Trophoblast cell (in vitro differentiated cells and primary cell): ENCODE data around the gene PRR33.

ENCODE experiments used
- DNase-seq, 2 donors: peaks; one replicate each; pipeline ENCODE4 v3.0.0-alpha.2; 2016
- H2AFZ ChIP-seq: 2 replicates; pipeline ENCODE4 v1.6.1; 2013; ENCODE audit warnings: low read length, moderate library complexity, mild to moderate bottlenecking; ENCODE audit not compliant: insufficient read depth, poor library complexity
- H2AK5ac ChIP-seq: 2 replicates; pipeline ENCODE4 v1.6.1; 2013; ENCODE audit warnings: mild to moderate bottlenecking, low read length
- H2BK120ac ChIP-seq: 2 replicates; pipeline ENCODE4 v1.6.1; 2013; ENCODE audit warnings: low read length, mild to moderate bottlenecking, moderate library complexity; ENCODE audit not compliant: insufficient read depth, poor library complexity
- H2BK12ac ChIP-seq: 2 replicates; pipeline ENCODE4 v1.6.1; 2013; ENCODE audit warnings: mild to moderate bottlenecking, low read length, moderate library complexity
- H2BK5ac ChIP-seq: 2 replicates; pipeline ENCODE4 v1.6.1; 2013; ENCODE audit warnings: low read length, low read depth, moderate library complexity, mild to moderate bottlenecking; ENCODE audit not compliant: poor library complexity
- H3K14ac ChIP-seq: 2 replicates; pipeline ENCODE4 v1.6.1; 2013; ENCODE audit warnings: mild to moderate bottlenecking, low read length
- H3K18ac ChIP-seq: 2 replicates; pipeline ENCODE4 v1.6.1; 2013; ENCODE audit warnings: mild to moderate bottlenecking, low read length
- H3K23ac ChIP-seq: 2 replicates; pipeline ENCODE4 v1.6.1; 2013; ENCODE audit warnings: low read length
- H3K27ac ChIP-seq: 2 replicates; pipeline ENCODE4 v1.5.1; 2013; ENCODE audit warnings: low read depth, mild to moderate bottlenecking, inconsistent platforms, low read length, moderate library complexity
- H3K27me3 ChIP-seq: 2 replicates; pipeline ENCODE4 v1.6.1; 2013; ENCODE audit warnings: inconsistent platforms, mild to moderate bottlenecking, low read length, moderate library complexity; ENCODE audit not compliant: insufficient read depth
- H3K36me3 ChIP-seq, 2 experiments: 1 replicate in 1 of 2; 2 replicates in 1 of 2; pipeline ENCODE4 v1.6.1; 2013; ENCODE audit warnings: low read length in 2 of 2, mild to moderate bottlenecking in 2 of 2, moderate library complexity in 1 of 2; ENCODE audit not compliant: insufficient read depth in 2 of 2, control insufficient read depth in 1 of 2
- H3K4ac ChIP-seq: 2 replicates; pipeline ENCODE4 v1.6.1; 2013; ENCODE audit warnings: low read depth, mild to moderate bottlenecking, low read length, moderate library complexity
- H3K4me1 ChIP-seq, 2 experiments: 1 replicate in 1 of 2; 2 replicates in 1 of 2; pipeline ENCODE4 v1.6.1; 2013; ENCODE audit warnings: low read length in 2 of 2, mild to moderate bottlenecking in 2 of 2, moderate library complexity in 1 of 2; ENCODE audit not compliant: insufficient read depth in 2 of 2, control insufficient read depth in 1 of 2
- H3K4me2 ChIP-seq: 2 replicates; pipeline ENCODE4 v1.6.1; 2013; ENCODE audit warnings: inconsistent platforms, mild to moderate bottlenecking, low read length, moderate library complexity
- H3K4me3 ChIP-seq: 2 replicates; pipeline ENCODE4 v1.5.1; 2013; ENCODE audit warnings: mild to moderate bottlenecking, low read depth, low read length, inconsistent platforms
- H3K79me1 ChIP-seq: one replicate; pipeline ENCODE4 v1.6.1; 2013; ENCODE audit warnings: low read length
- H3K79me2 ChIP-seq: 2 replicates; pipeline ENCODE4 v1.6.1; 2013; ENCODE audit warnings: low read length, mild to moderate bottlenecking; ENCODE audit not compliant: control insufficient read depth, insufficient read depth, poor library complexity
- H3K9ac ChIP-seq: 2 replicates; pipeline ENCODE4 v1.6.1; 2013; ENCODE audit warnings: mild to moderate bottlenecking, low read length
- H3K9me3 ChIP-seq: 2 replicates; pipeline ENCODE4 v1.6.1; 2013; ENCODE audit warnings: low read depth, mild to moderate bottlenecking, control low read depth, inconsistent platforms, low read length; ENCODE audit not compliant: insufficient read depth
- H4K12ac ChIP-seq: 2 replicates; pipeline ENCODE4 v1.6.1; 2013; ENCODE audit warnings: low read depth, mild to moderate bottlenecking, low read length, moderate library complexity
- H4K8ac ChIP-seq: 2 replicates; pipeline ENCODE4 v1.6.1; 2013; ENCODE audit warnings: low read depth, mild to moderate bottlenecking, low read length, moderate library complexity
- H4K91ac ChIP-seq: one replicate; pipeline ENCODE4 v1.6.1; 2013; ENCODE audit warnings: low read depth, mild to moderate bottlenecking, low read length, moderate library complexity
- WGBS: extraction: QIAGEN DNeasy Blood & Tissue Kit; methylation state at CpG from one replicate; pipeline ENCODE4 v1.1.7; 2013; ENCODE audit warnings: missing lambda C conversion rate; ENCODE audit not compliant: insufficient read length, insufficient coverage; ENCODE audit errors: extremely low coverage; 5-methylcytosine and 5-hydroxymethylcytosine counted together

PRR33 gene

GRCh38 chr11:1847926-1848639, 43.6 kb downstream of the PRR33 start:
- H3K18ac ChIP-seq, result no peak overlapping the region
- no peak overlapping the region for H3K23ac ChIP-seq
- no peak overlapping the region for H3K4me3 ChIP-seq
- H3K4ac ChIP-seq, result no peak overlapping the region
- no peak overlapping the region for H4K8ac ChIP-seq
- H3K9ac ChIP-seq, result no peak overlapping the region
- no peak overlapping the region for H2AK5ac ChIP-seq
- no peak overlapping the region for H2BK5ac ChIP-seq
- H3K27me3 ChIP-seq, result no peaks in the 10 kb centered on the region
- H3K36me3 ChIP-seq, result no peaks in the 10 kb centered on the region
- no peaks in the 10 kb centered on the region for H3K79me2 ChIP-seq
- H3K79me1 ChIP-seq, result peaks cover 2% of the 10 kb centered on the region
- H3K27ac ChIP-seq, result no peak overlapping the region
- H4K91ac ChIP-seq, result peak overlapping the region; percentile 33
- DNase-seq, result no peak
- no peak overlapping the region for H4K12ac ChIP-seq
- H3K14ac ChIP-seq, result no peak overlapping the region
- no peak overlapping the region for H2AFZ ChIP-seq
- no peak overlapping the region for H3K4me2 ChIP-seq
- WGBS, result no CpG with 5 or more reads among the region's 18 CpGs
- peaks cover 3 to 5% of the 10 kb centered on the region in 2 experiments for H3K4me1 ChIP-seq
- H2BK120ac ChIP-seq, result no peak overlapping the region
- H3K9me3 ChIP-seq, result no peaks in the 10 kb centered on the region
- H2BK12ac ChIP-seq, result no peak overlapping the region

- no peak overlapping the region for H2BK5ac ChIP-seq
- H3K9me3 ChIP-seq, result no peaks in the 10 kb centered on the region
- H3K4me1 ChIP-seq, result peaks cover 3 to 5% of the 10 kb centered on the region in 2 experiments
- no peak overlapping the region for H3K14ac ChIP-seq
- H3K27ac ChIP-seq, result no peak overlapping the region
- no peaks in the 10 kb centered on the region for H3K27me3 ChIP-seq
- H3K4me2 ChIP-seq, result no peak overlapping the region
- H4K91ac ChIP-seq, result no peak overlapping the region
- peaks cover 2% of the 10 kb centered on the region for H3K79me1 ChIP-seq
- H2AFZ ChIP-seq, result no peak overlapping the region
- no peak overlapping the region for H4K12ac ChIP-seq
- no peak overlapping the region for H3K9ac ChIP-seq
- no peaks in the 10 kb centered on the region for H3K36me3 ChIP-seq
- DNase-seq, result no peak
- H3K79me2 ChIP-seq, result no peaks in the 10 kb centered on the region
- no CpG with 5 or more reads among the region's 34 CpGs for WGBS
- H4K8ac ChIP-seq, result no peak overlapping the region
- H3K4me3 ChIP-seq, result no peak overlapping the region
- peak overlapping the region; percentile 7 for H2AK5ac ChIP-seq
- H2BK12ac ChIP-seq, result no peak overlapping the region
- no peak overlapping the region for H3K23ac ChIP-seq
- no peak overlapping the region for H3K18ac ChIP-seq
- no peak overlapping the region for H2BK120ac ChIP-seq
- H3K4ac ChIP-seq, result no peak overlapping the region
These were observed 44.5 kb downstream of the PRR33 start for GRCh38 chr11:1847006-1847735.

- Histone ChIP-seq H4K12ac (no peak overlapping the region), H2BK120ac (no peak overlapping the region), H4K91ac (no peak overlapping the region), H2AK5ac (no peak overlapping the region), H3K79me2 (no peaks in the 10 kb centered on the region), H3K4me3 (no peak overlapping the region), H2BK12ac (peak overlapping the region; percentile 3), H3K27me3 (no peaks in the 10 kb centered on the region), H3K9ac (no peak overlapping the region), H3K36me3 (no peaks in the 10 kb centered on the region), H3K23ac (no peak overlapping the region), H3K4me2 (no peak overlapping the region), H3K18ac (no peak overlapping the region), H4K8ac (no peak overlapping the region), H3K4me1 (peaks cover 3 to 5% of the 10 kb centered on the region in 2 experiments), H2BK5ac (no peak overlapping the region), H3K14ac (no peak overlapping the region), H3K79me1 (peaks cover 2% of the 10 kb centered on the region), H3K4ac (no peak overlapping the region), H3K27ac (no peak overlapping the region), H2AFZ (no peak overlapping the region), H3K9me3 (no peaks in the 10 kb centered on the region)
- no peak for DNase-seq
- WGBS, result no CpG with 5 or more reads among the region's 9 CpGs
These were observed 45.2 kb downstream of the PRR33 start for GRCh38 chr11:1846453-1846932.

GRCh38 chr11:1845561-1846452, 45.9 kb downstream of the PRR33 start:
- Histone ChIP-seq H3K27me3 (no peaks in the 10 kb centered on the region), H4K12ac (no peak overlapping the region)
- WGBS, result no CpG with 5 or more reads among the region's 21 CpGs

More at GRCh38 chr11:1845561-1846452, 45.9 kb downstream of the PRR33 start:
- Histone ChIP-seq H3K4me3 (no peak overlapping the region), H3K23ac (no peak overlapping the region), H3K9me3 (no peaks in the 10 kb centered on the region), H2BK120ac (no peak overlapping the region), H2AK5ac (no peak overlapping the region), H2BK5ac (no peak overlapping the region), H3K4me1 (peaks cover 2 to 5% of the 10 kb centered on the region in 2 experiments), H4K91ac (no peak overlapping the region), H3K36me3 (no peaks in the 10 kb centered on the region), H2BK12ac (no peak overlapping the region), H3K27ac (no peak overlapping the region), H3K9ac (no peak overlapping the region), H3K14ac (no peak overlapping the region), H3K4ac (no peak overlapping the region), H3K4me2 (no peak overlapping the region), H3K79me1 (peaks cover 2% of the 10 kb centered on the region), H2AFZ (no peak overlapping the region), H3K79me2 (no peaks in the 10 kb centered on the region), H4K8ac (no peak overlapping the region), H3K18ac (no peak overlapping the region)
- DNase-seq, result no peak
